Fibroblast of skin of right quadriceps (primary cell): ENCODE data around the gene ACSM5.
A peak's percentile ranks its signal among the peaks of the same experiment; 100 is the strongest.

Source experiments
- DNase-seq: peaks from one replicate; pipeline ENCODE4 v3.0.0-alpha.2; 2013

The ACSM5 gene

GRCh38 chr16:20409398-20410120 lies at the start of gene ACSM5:
TSS of gene ACSM5 (plus strand) at chr16:20409534. CDS start at chr16:20411485, 1,951 bp downstream.
- no peak for DNase-seq

- DNase-seq = no peak
Observed at GRCh38 chr16:20359997-20360396, 49.3 kb upstream of the ACSM5 start.

- DNase-seq = no peak
Observed at GRCh38 chr16:20363191-20363590, 46.1 kb upstream of the ACSM5 start.

GRCh38 chr16:20364051-20364450 lies 45.3 kb upstream of the ACSM5 start:
- DNase-seq = no peak

GRCh38 chr16:20369452-20370054 lies 39.8 kb upstream of the ACSM5 start:
- DNase-seq = no peak

- DNase-seq = no peak
Observed at GRCh38 chr16:20372701-20373100, 36.6 kb upstream of the ACSM5 start.

GRCh38 chr16:20377181-20377580 lies 32.2 kb upstream of the ACSM5 start:
- no peak for DNase-seq

GRCh38 chr16:20380782-20381181 lies 28.6 kb upstream of the ACSM5 start:
- DNase-seq = no peak

GRCh38 chr16:20382202-20382948 lies 27.0 kb upstream of the ACSM5 start:
- no peak for DNase-seq

GRCh38 chr16:20383106-20384029 lies 26.0 kb upstream of the ACSM5 start:
- peak; percentile 51 for DNase-seq

GRCh38 chr16:20385844-20386832 lies 23.2 kb upstream of the ACSM5 start:
- peak; percentile 20 for DNase-seq

- DNase-seq = no peak
Observed at GRCh38 chr16:20387978-20388377, 21.4 kb upstream of the ACSM5 start.

GRCh38 chr16:20388854-20389253 lies 20.5 kb upstream of the ACSM5 start:
- DNase-seq = no peak

- no peak for DNase-seq
Observed at GRCh38 chr16:20391045-20391444, 18.3 kb upstream of the ACSM5 start.

- DNase-seq = no peak
Observed at GRCh38 chr16:20393801-20394577, 15.3 kb upstream of the ACSM5 start.

GRCh38 chr16:20395946-20396345 lies 13.4 kb upstream of the ACSM5 start:
- DNase-seq = no peak

- no peak for DNase-seq
Observed at GRCh38 chr16:20396846-20397467, 12.4 kb upstream of the ACSM5 start.

- DNase-seq = no peak
Observed at GRCh38 chr16:20397468-20398074, 11.8 kb upstream of the ACSM5 start.

- DNase-seq = no peak
Observed at GRCh38 chr16:20398603-20399002, 10.7 kb upstream of the ACSM5 start.

- DNase-seq = no peak
Observed at GRCh38 chr16:20399185-20399584, 10.1 kb upstream of the ACSM5 start.
